H9 (cell line): ENCODE data around the gene RBM12. TPM values are rescaled to one million over a fixed set of nuclear protein-coding genes. Genes with fewer than 3 reads are reported as not detected.

Experiments
- DNase-seq: peaks from one replicate; pipeline ENCODE4 v3.0.0-alpha.2; 2017
- H2AFZ ChIP-seq: one replicate; pipeline ENCODE4 v1.6.1; 2013; ENCODE audit warnings: mild to moderate bottlenecking, low read length, control low read depth, moderate library complexity
- H2AK5ac ChIP-seq: 2 replicates; pipeline ENCODE4 v1.6.1; 2013; ENCODE audit warnings: low read length, control low read depth, mixed read lengths; ENCODE audit not compliant: insufficient read length
- H2BK120ac ChIP-seq: one replicate; pipeline ENCODE4 v1.6.1; 2013; ENCODE audit warnings: low read depth, mild to moderate bottlenecking, low read length, control low read depth, inconsistent platforms; ENCODE audit not compliant: poor library complexity, severe bottlenecking
- H2BK12ac ChIP-seq: 2 replicates; pipeline ENCODE4 v1.6.1; 2013; ENCODE audit warnings: low read length, control low read depth, mixed read lengths, low read depth; ENCODE audit not compliant: insufficient read length
- H2BK15ac ChIP-seq: 2 replicates; pipeline ENCODE4 v1.6.1; 2013; ENCODE audit warnings: low read depth, low read length, control low read depth
- H2BK20ac ChIP-seq: one replicate; pipeline ENCODE4 v1.6.1; 2013; ENCODE audit warnings: low read depth, mild to moderate bottlenecking, low read length, control low read depth, inconsistent platforms; ENCODE audit not compliant: poor library complexity, severe bottlenecking
- H2BK5ac ChIP-seq: 2 replicates; pipeline ENCODE4 v1.6.1; 2013; ENCODE audit warnings: low read length, control low read depth, mixed read lengths; ENCODE audit not compliant: insufficient read length
- H3K14ac ChIP-seq: 2 replicates; pipeline ENCODE4 v1.6.1; 2013; ENCODE audit warnings: low read length, control low read depth; ENCODE audit not compliant: insufficient read depth
- H3K18ac ChIP-seq: 2 replicates; pipeline ENCODE4 v1.6.1; 2013; ENCODE audit warnings: low read depth, mild to moderate bottlenecking, mixed read lengths, low read length, control low read depth; ENCODE audit not compliant: insufficient read length
- H3K23ac ChIP-seq: 2 replicates; pipeline ENCODE4 v1.6.1; 2013; ENCODE audit warnings: low read length, control low read depth, mixed read lengths, low read depth; ENCODE audit not compliant: insufficient read length
- H3K23me2 ChIP-seq: 2 replicates; pipeline ENCODE4 v1.6.1; 2013; ENCODE audit warnings: low read depth, mild to moderate bottlenecking, mixed read lengths, low read length, control low read depth; ENCODE audit not compliant: insufficient read length, poor library complexity, severe bottlenecking
- H3K27ac ChIP-seq: 2 replicates; pipeline ENCODE4 v1.5.1; 2013; ENCODE audit warnings: low read length, control low read depth, mixed read lengths, low read depth; ENCODE audit not compliant: insufficient read length
- H3K27me3 ChIP-seq: 2 replicates; pipeline ENCODE4 v1.6.1; 2013; ENCODE audit warnings: low read length, control low read depth, inconsistent platforms; ENCODE audit not compliant: insufficient read depth
- H3K4ac ChIP-seq: 2 replicates; pipeline ENCODE4 v1.6.1; 2013; ENCODE audit warnings: low read depth, mild to moderate bottlenecking, control low read depth, inconsistent platforms, low read length, moderate library complexity
- H3K4me1 ChIP-seq: 2 replicates; pipeline ENCODE4 v1.6.1; 2013; ENCODE audit warnings: low read length, control low read depth, inconsistent platforms; ENCODE audit not compliant: insufficient read depth
- H3K4me2 ChIP-seq: 2 replicates; pipeline ENCODE4 v1.6.1; 2013; ENCODE audit warnings: low read length, control low read depth, mixed read lengths; ENCODE audit not compliant: insufficient read length, insufficient read depth
- H3K56ac ChIP-seq: 2 replicates; pipeline ENCODE4 v1.6.1; 2013; ENCODE audit warnings: low read depth, mild to moderate bottlenecking, mixed read lengths, low read length, control low read depth; ENCODE audit not compliant: insufficient read length
- H3K79me1 ChIP-seq: 2 replicates; pipeline ENCODE4 v1.6.1; 2013; ENCODE audit warnings: low read depth, mild to moderate bottlenecking, moderate library complexity, low read length, control low read depth, inconsistent platforms; ENCODE audit not compliant: insufficient read depth, poor library complexity, severe bottlenecking
- H3K79me2 ChIP-seq: 2 replicates; pipeline ENCODE4 v1.6.1; 2013; ENCODE audit warnings: low read length, control low read depth, inconsistent platforms; ENCODE audit not compliant: insufficient read depth
- H3K9ac ChIP-seq: 2 replicates; pipeline ENCODE4 v1.6.1; 2013; ENCODE audit warnings: low read length, control low read depth, mixed read lengths; ENCODE audit not compliant: insufficient read length; ENCODE audit errors: extremely low read depth
- H3K9me3 ChIP-seq: one replicate; pipeline ENCODE4 v1.6.1; 2013; ENCODE audit warnings: low read depth, low read length, inconsistent platforms; ENCODE audit not compliant: control insufficient read depth
- H3T11ph ChIP-seq: one replicate; pipeline ENCODE4 v1.6.1; 2013; ENCODE audit warnings: mild to moderate bottlenecking, low read length, control low read depth, inconsistent platforms
- H4K20me1 ChIP-seq: one replicate; pipeline ENCODE4 v1.6.1; 2013; ENCODE audit not compliant: control insufficient read depth, insufficient read length, insufficient read depth
- H4K5ac ChIP-seq: 2 replicates; pipeline ENCODE4 v1.6.1; 2013; ENCODE audit warnings: low read depth, mild to moderate bottlenecking, mixed read lengths, low read length, control low read depth; ENCODE audit not compliant: insufficient read length
- H4K8ac ChIP-seq: replicated peaks from 2 replicates; pipeline ENCODE4 v1.6.1; 2013; ENCODE audit warnings: low read length, control low read depth, mixed read lengths, low read depth; ENCODE audit not compliant: insufficient read length
- H4K91ac ChIP-seq: 2 replicates; pipeline ENCODE4 v1.6.1; 2013; ENCODE audit warnings: low read depth, mild to moderate bottlenecking, moderate library complexity, mixed read lengths, low read length, control low read depth; ENCODE audit not compliant: insufficient read length
- H3K27ac Mint-ChIP-seq, 3 experiments: 2 replicates in 2 of 3; 3 replicates in 1 of 3; pipeline ENCODE4 v1.8.0; 2020 to 2021; ENCODE audit warnings: mixed read lengths in 3 of 3, mild to moderate bottlenecking in 1 of 3, moderate library complexity in 1 of 3
- H3K27me3 Mint-ChIP-seq: 2 replicates; pipeline ENCODE4 v1.8.0; 2021; ENCODE audit warnings: low read depth, mild to moderate bottlenecking, moderate library complexity, mixed read lengths
- H3K36me3 Mint-ChIP-seq, 3 experiments: 2 replicates in 2 of 3; 3 replicates in 1 of 3; pipeline ENCODE4 v1.8.0; 2020 to 2021; ENCODE audit warnings: low read depth in 3 of 3, mixed read lengths in 3 of 3; ENCODE audit not compliant: insufficient read depth in 1 of 3
- H3K4me1 Mint-ChIP-seq, 2 experiments: 2 replicates each; pipeline ENCODE4 v1.8.0; 2020; ENCODE audit warnings: mixed read lengths in 2 of 2
- H3K4me3 Mint-ChIP-seq, 2 experiments: 2 replicates in 1 of 2; 3 replicates in 1 of 2; pipeline ENCODE4 v1.8.0; 2020 to 2021; ENCODE audit warnings: mild to moderate bottlenecking in 2 of 2, mixed read lengths in 2 of 2, moderate library complexity in 1 of 2
- H3K9me3 Mint-ChIP-seq, 2 experiments: 2 replicates in 1 of 2; 3 replicates in 1 of 2; pipeline ENCODE4 v1.8.0; 2020; ENCODE audit warnings: mild to moderate bottlenecking in 2 of 2, mixed read lengths in 2 of 2, moderate library complexity in 1 of 2
- CTCF ChIP-seq: fragments of 200-600 bp; sonication (generic); conservative IDR thresholded peaks from 3 replicates; pipeline ENCODE4 v1.8.0; 2021; ENCODE audit warnings: antibody characterized with exemption, mild to moderate bottlenecking
- WGBS: extraction: QIAGEN DNeasy Blood & Tissue Kit; methylation state at CpG from one replicate; pipeline ENCODE4 v1.1.7; 2013; ENCODE audit warnings: missing lambda C conversion rate, low lambda C conversion rate, mixed read lengths; ENCODE audit not compliant: insufficient read length; ENCODE audit errors: extremely low coverage; 5-methylcytosine and 5-hydroxymethylcytosine counted together
- total RNA-seq: library from RNA; stranded (reverse); gene quantifications from 2 replicates; pipeline ENCODE4 v1.2.1, GENCODE V29; 2021

RBM12 gene
- total RNA-seq, 1 experiment from 2014 or later: 260 TPM

GRCh38 chr20:35680452-35681183 lies 15.9 kb upstream of the RBM12 start:
- no peaks in the 10 kb centered on the region for H4K20me1 ChIP-seq
- no peak for TF ChIP-seq CTCF
- no CpG with 5 or more reads among the region's 4 CpGs for WGBS
- Mint-ChIP-seq H3K4me1 (peaks cover 0 to 3% of the 10 kb centered on the region in 2 experiments; a peak in 1 of 4 replicates), H3K9me3 (no peaks in the 10 kb centered on the region), H3K36me3 (peaks cover 0 to 5% (median 4%) of the 10 kb centered on the region in 3 experiments; a peak in 3 of 7 replicates), H3K4me3 (no peak overlapping the region), H3K27me3 (no peaks in the 10 kb centered on the region), H3K27ac (peak overlapping the region in 1 of 3 experiments; percentile 55; a peak in 2 of 7 replicates)
- H2BK5ac ChIP-seq: no peak overlapping the region
- H2BK15ac ChIP-seq: no peak overlapping the region
- H3K79me2 ChIP-seq: no peaks in the 10 kb centered on the region
- H3K4me1 ChIP-seq: no peaks in the 10 kb centered on the region
- H3K4me2 ChIP-seq: no peak overlapping the region
- no peaks in the 10 kb centered on the region for H3K9me3 ChIP-seq
- no peak overlapping the region for H2BK20ac ChIP-seq
- H2BK12ac ChIP-seq: no peak overlapping the region
- no peak overlapping the region for H4K8ac ChIP-seq
- H4K5ac ChIP-seq: no peak overlapping the region
- no peak overlapping the region for H2AK5ac ChIP-seq
- no peaks in the 10 kb centered on the region for H3K27me3 ChIP-seq
- H2BK120ac ChIP-seq: no peak overlapping the region
- H3K79me1 ChIP-seq: no peaks in the 10 kb centered on the region
- no peak overlapping the region for H3K23ac ChIP-seq
- no peak overlapping the region for H3K56ac ChIP-seq
- no peak overlapping the region for H3K14ac ChIP-seq
- H3K9ac ChIP-seq: no peak overlapping the region
- H3K4ac ChIP-seq: no peak overlapping the region
- no peaks in the 10 kb centered on the region for H3K23me2 ChIP-seq
- H3K27ac ChIP-seq: no peak overlapping the region
- H3T11ph ChIP-seq: no peak overlapping the region
- no peak overlapping the region for H3K18ac ChIP-seq
- no peak overlapping the region for H2AFZ ChIP-seq
- no peak overlapping the region for H4K91ac ChIP-seq
- no peak for DNase-seq
